Activated T-cell treated with anti-CD3 and anti-CD28 coated beads for 48 hours (primary cell): ENCODE data around the gene PLAAT3.
"Not testable (repeated sequence)": the region's sequence is repeated elsewhere in the genome, so short reads cannot be mapped to it uniquely, and the experiment has no call there.

Source experiments
- DNase-seq: peaks from one replicate; pipeline ENCODE4 v3.0.0-alpha.2; 2020; ENCODE audit warnings: low read depth

PLAAT3 gene

GRCh38 chr11:63567044-63567840 is 47.0 kb downstream of the PLAAT3 start:
- DNase-seq, result no peak

GRCh38 chr11:63564784-63565350 is 49.4 kb downstream of the PLAAT3 start:
- DNase-seq, result no peak

- DNase-seq, result no peak
Observed at GRCh38 chr11:63564056-63564774, 50.0 kb downstream of the PLAAT3 start.

- no peak for DNase-seq
Observed at GRCh38 chr11:63563201-63564055, 50.8 kb downstream of the PLAAT3 start, which contains the start of gene PLAAT2. TSS of gene PLAAT2 (minus strand) at chr11:63563379. CDS start at chr11:63563324, 55 bp downstream.

- no peak for DNase-seq
Observed at GRCh38 chr11:63560506-63561180, 53.6 kb downstream of the PLAAT3 start.

GRCh38 chr11:63558459-63559157 is 55.6 kb downstream of the PLAAT3 start:
- DNase-seq, result no peak

- DNase-seq, result no peak
Observed at GRCh38 chr11:63557570-63557969, 56.7 kb downstream of the PLAAT3 start.

GRCh38 chr11:63556404-63557013 is 57.7 kb downstream of the PLAAT3 start:
- DNase-seq, result no peak

- no peak for DNase-seq
Observed at GRCh38 chr11:63554877-63555223, 59.4 kb downstream of the PLAAT3 start.

GRCh38 chr11:63553759-63554158 is 60.5 kb downstream of the PLAAT3 start:
- DNase-seq, result no peak

GRCh38 chr11:63552921-63553320 is 61.3 kb downstream of the PLAAT3 start:
- DNase-seq, result no peak

GRCh38 chr11:63551889-63552266 is 62.4 kb downstream of the PLAAT3 start:
- DNase-seq, result no peak

- DNase-seq, result no peak
Observed at GRCh38 chr11:63551091-63551888, 62.9 kb downstream of the PLAAT3 start.

GRCh38 chr11:63550156-63550700 is 64.0 kb downstream of the PLAAT3 start:
- not testable (repeated sequence) for DNase-seq

GRCh38 chr11:63549411-63549810 is 64.8 kb downstream of the PLAAT3 start:
- no peak for DNase-seq

GRCh38 chr11:63548178-63548577 is 66.1 kb downstream of the PLAAT3 start:
- DNase-seq, result no peak

- DNase-seq, result no peak
Observed at GRCh38 chr11:63547061-63547460, 67.2 kb downstream of the PLAAT3 start.

GRCh38 chr11:63543711-63544110 is 70.5 kb downstream of the PLAAT3 start:
- no peak for DNase-seq

- not testable (repeated sequence) for DNase-seq
Observed at GRCh38 chr11:63542506-63542905, 71.7 kb downstream of the PLAAT3 start.
